ENCODE data around the gene IGHMBP2.

Gene IGHMBP2

GRCh38 chr11:68976095-68976494 lies 72.4 kb downstream of the IGHMBP2 start:
- no CpG with 5 or more reads among the region's 4 CpGs for WGBS (ENCODE audit: insufficient coverage, insufficient read length)
- no peak overlapping the region for H3K4me3 ChIP-seq (ENCODE audit: low read length)
- H3K27ac ChIP-seq (ENCODE audit: low read length): no peak overlapping the region
- no peak for DNase-seq (ENCODE audit: low read depth, low spot score)
- no peaks in the 10 kb centered on the region; the same call in 1 of the 2 replicates for H3K4me1 ChIP-seq (ENCODE audit: control insufficient read depth, insufficient read depth, low read length)
- no peaks in the 10 kb centered on the region for H3K36me3 ChIP-seq (ENCODE audit: control insufficient read depth, insufficient read depth, low read length)
- H3K27me3 ChIP-seq (ENCODE audit: control insufficient read depth, insufficient read depth, low read length): peaks cover 2% of the 10 kb centered on the region; the same call in 1 of the 2 replicates
- peaks cover 2% of the 10 kb centered on the region; the same call in 1 of the 2 replicates for H3K9me3 ChIP-seq (ENCODE audit: control insufficient read depth, insufficient read depth, low read length)

GRCh38 chr11:68976563-68976962 lies 72.9 kb downstream of the IGHMBP2 start:
- no peaks in the 10 kb centered on the region; the same call in 1 of the 2 replicates for H3K4me1 ChIP-seq (ENCODE audit: control insufficient read depth, insufficient read depth, low read length)
- no peak overlapping the region for H3K27ac ChIP-seq (ENCODE audit: low read length)
- peaks cover 2% of the 10 kb centered on the region; the same call in 1 of the 2 replicates for H3K9me3 ChIP-seq (ENCODE audit: control insufficient read depth, insufficient read depth, low read length)
- H3K4me3 ChIP-seq (ENCODE audit: low read length): no peak overlapping the region
- DNase-seq (ENCODE audit: low read depth, low spot score): no peak
- H3K27me3 ChIP-seq (ENCODE audit: control insufficient read depth, insufficient read depth, low read length): peaks cover 2% of the 10 kb centered on the region; the same call in 1 of the 2 replicates
- no peaks in the 10 kb centered on the region for H3K36me3 ChIP-seq (ENCODE audit: control insufficient read depth, insufficient read depth, low read length)
- no CpG with 5 or more reads among the region's 4 CpGs for WGBS (ENCODE audit: insufficient coverage, insufficient read length)

- Histone ChIP-seq H3K4me1 (ENCODE audit: control insufficient read depth, insufficient read depth, low read length) (no peaks in the 10 kb centered on the region; the same call in 1 of the 2 replicates), H3K27me3 (ENCODE audit: control insufficient read depth, insufficient read depth, low read length) (peaks cover 2% of the 10 kb centered on the region; the same call in 1 of the 2 replicates), H3K4me3 (ENCODE audit: low read length) (no peak overlapping the region), H3K36me3 (ENCODE audit: control insufficient read depth, insufficient read depth, low read length) (no peaks in the 10 kb centered on the region), H3K9me3 (ENCODE audit: control insufficient read depth, insufficient read depth, low read length) (peaks cover 2% of the 10 kb centered on the region; the same call in 1 of the 2 replicates), H3K27ac (ENCODE audit: low read length) (no peak overlapping the region)
- WGBS (ENCODE audit: insufficient coverage, insufficient read length): no CpG with 5 or more reads among the region's 14 CpGs
- no peak for DNase-seq (ENCODE audit: low read depth, low spot score)
These were observed 74.3 kb downstream of the IGHMBP2 start for GRCh38 chr11:68977781-68978625.

GRCh38 chr11:68978626-68978930 lies 74.9 kb downstream of the IGHMBP2 start:
- Histone ChIP-seq H3K36me3 (ENCODE audit: control insufficient read depth, insufficient read depth, low read length) (no peaks in the 10 kb centered on the region), H3K27me3 (ENCODE audit: control insufficient read depth, insufficient read depth, low read length) (peaks cover 2% of the 10 kb centered on the region; the same call in 1 of the 2 replicates), H3K27ac (ENCODE audit: low read length) (no peak overlapping the region), H3K4me3 (ENCODE audit: low read length) (no peak overlapping the region), H3K4me1 (ENCODE audit: control insufficient read depth, insufficient read depth, low read length) (no peaks in the 10 kb centered on the region; the same call in 1 of the 2 replicates), H3K9me3 (ENCODE audit: control insufficient read depth, insufficient read depth, low read length) (peaks cover 2% of the 10 kb centered on the region; the same call in 1 of the 2 replicates)
- WGBS (ENCODE audit: insufficient coverage, insufficient read length): no CpG with 5 or more reads among the region's 5 CpGs
- no peak for DNase-seq (ENCODE audit: low read depth, low spot score)

- no peak for DNase-seq (ENCODE audit: low read depth, low spot score)
- no CpG with 5 or more reads among the region's 15 CpGs for WGBS (ENCODE audit: insufficient coverage, insufficient read length)
- Histone ChIP-seq H3K4me1 (ENCODE audit: control insufficient read depth, insufficient read depth, low read length) (no peaks in the 10 kb centered on the region; the same call in 1 of the 2 replicates), H3K4me3 (ENCODE audit: low read length) (no peak overlapping the region), H3K27ac (ENCODE audit: low read length) (no peak overlapping the region), H3K36me3 (ENCODE audit: control insufficient read depth, insufficient read depth, low read length) (no peaks in the 10 kb centered on the region), H3K27me3 (ENCODE audit: control insufficient read depth, insufficient read depth, low read length) (peaks cover 2% of the 10 kb centered on the region; the same call in 1 of the 2 replicates), H3K9me3 (ENCODE audit: control insufficient read depth, insufficient read depth, low read length) (peaks cover 2% of the 10 kb centered on the region; the same call in 1 of the 2 replicates)
These were observed 75.4 kb downstream of the IGHMBP2 start for GRCh38 chr11:68978931-68979594.

- H3K27ac ChIP-seq (ENCODE audit: low read length): no peak overlapping the region
- H3K4me1 ChIP-seq (ENCODE audit: control insufficient read depth, insufficient read depth, low read length): no peaks in the 10 kb centered on the region; the same call in 1 of the 2 replicates
- peaks cover 2% of the 10 kb centered on the region; the same call in 1 of the 2 replicates for H3K27me3 ChIP-seq (ENCODE audit: control insufficient read depth, insufficient read depth, low read length)
- no peak for DNase-seq (ENCODE audit: low read depth, low spot score)
- no peak overlapping the region for H3K4me3 ChIP-seq (ENCODE audit: low read length)
- no CpG with 5 or more reads among the region's 33 CpGs for whole genome bisulfite sequencing (ENCODE audit: insufficient coverage, insufficient read length)
- no peaks in the 10 kb centered on the region for H3K36me3 ChIP-seq (ENCODE audit: control insufficient read depth, insufficient read depth, low read length)
- H3K9me3 ChIP-seq (ENCODE audit: control insufficient read depth, insufficient read depth, low read length): no peaks in the 10 kb centered on the region
These were observed 76.5 kb downstream of the IGHMBP2 start for GRCh38 chr11:68979931-68980775.

GRCh38 chr11:68980776-68981065 lies 77.0 kb downstream of the IGHMBP2 start, which contains the start of gene MRGPRD:
TSS of gene MRGPRD (minus strand) at chr11:68980986. CDS start at chr11:68980986, 0 bp downstream.
- no peak for DNase-seq (ENCODE audit: low read depth, low spot score)
- peaks cover 2% of the 10 kb centered on the region; the same call in 1 of the 2 replicates for H3K27me3 ChIP-seq (ENCODE audit: control insufficient read depth, insufficient read depth, low read length)
- no peaks in the 10 kb centered on the region for H3K36me3 ChIP-seq (ENCODE audit: control insufficient read depth, insufficient read depth, low read length)
- no peaks in the 10 kb centered on the region for H3K9me3 ChIP-seq (ENCODE audit: control insufficient read depth, insufficient read depth, low read length)
- WGBS (ENCODE audit: insufficient coverage, insufficient read length): no CpG with 5 or more reads among the region's 8 CpGs
- H3K4me1 ChIP-seq (ENCODE audit: control insufficient read depth, insufficient read depth, low read length): no peaks in the 10 kb centered on the region; the same call in 1 of the 2 replicates
- no peak within 1 kb of the TSS for H3K27ac ChIP-seq (ENCODE audit: low read length)
- no peak within 1 kb of the TSS for H3K4me3 ChIP-seq (ENCODE audit: low read length)

- no CpG with 5 or more reads among the region's 2 CpGs for WGBS (ENCODE audit: insufficient coverage, insufficient read length)
- Histone ChIP-seq H3K27ac (ENCODE audit: low read length) (no peak overlapping the region), H3K4me1 (ENCODE audit: control insufficient read depth, insufficient read depth, low read length) (no peaks in the 10 kb centered on the region; the same call in 1 of the 2 replicates), H3K36me3 (ENCODE audit: control insufficient read depth, insufficient read depth, low read length) (no peaks in the 10 kb centered on the region), H3K27me3 (ENCODE audit: control insufficient read depth, insufficient read depth, low read length) (no peaks in the 10 kb centered on the region), H3K4me3 (ENCODE audit: low read length) (no peak overlapping the region), H3K9me3 (ENCODE audit: control insufficient read depth, insufficient read depth, low read length) (no peaks in the 10 kb centered on the region)
- DNase-seq (ENCODE audit: low read depth, low spot score): no peak
These were observed 78.4 kb downstream of the IGHMBP2 start for GRCh38 chr11:68982134-68982533.

- no peak overlapping the region for H3K4me3 ChIP-seq (ENCODE audit: low read length)
- H3K27ac ChIP-seq (ENCODE audit: low read length): no peak overlapping the region
- no peaks in the 10 kb centered on the region; the same call in 1 of the 2 replicates for H3K4me1 ChIP-seq (ENCODE audit: control insufficient read depth, insufficient read depth, low read length)
- no peaks in the 10 kb centered on the region for H3K27me3 ChIP-seq (ENCODE audit: control insufficient read depth, insufficient read depth, low read length)
- no peaks in the 10 kb centered on the region for H3K36me3 ChIP-seq (ENCODE audit: control insufficient read depth, insufficient read depth, low read length)
- no peaks in the 10 kb centered on the region for H3K9me3 ChIP-seq (ENCODE audit: control insufficient read depth, insufficient read depth, low read length)
- DNase-seq (ENCODE audit: low read depth, low spot score): no peak
- WGBS (ENCODE audit: insufficient coverage, insufficient read length): no CpG with 5 or more reads among the region's 6 CpGs
These were observed 80.1 kb downstream of the IGHMBP2 start for GRCh38 chr11:68983801-68984200.

- Histone ChIP-seq H3K9me3 (ENCODE audit: control insufficient read depth, insufficient read depth, low read length) (no peaks in the 10 kb centered on the region), H3K4me3 (ENCODE audit: low read length) (no peak overlapping the region), H3K4me1 (ENCODE audit: control insufficient read depth, insufficient read depth, low read length) (no peaks in the 10 kb centered on the region), H3K27ac (ENCODE audit: low read length) (no peak overlapping the region), H3K27me3 (ENCODE audit: control insufficient read depth, insufficient read depth, low read length) (no peaks in the 10 kb centered on the region), H3K36me3 (ENCODE audit: control insufficient read depth, insufficient read depth, low read length) (no peaks in the 10 kb centered on the region)
- DNase-seq (ENCODE audit: low read depth, low spot score): no peak
These were observed 83.5 kb downstream of the IGHMBP2 start for GRCh38 chr11:68987211-68987610.

Measured in iPS DF 6.9 (cell line).